ENCODE results near the gene PDE7B.
"Not testable (repeated sequence)": the region's sequence is repeated elsewhere in the genome, so short reads cannot be mapped to it uniquely, and the experiment has no call there.

GRCh38 chr6:136224974-136225373 is 373.5 kb downstream of the PDE7B start:
- not testable (repeated sequence) for TF ChIP-seq REPIN1 (tag by site-specific recombination; IDR thresholded peaks at IDR 0.05; ENCODE audit: low read depth); ZNF138 (tag by site-specific recombination; IDR thresholded peaks at IDR 0.05; ENCODE audit: borderline replicate concordance)

All from HEK293 (cell line).